ENCODE data around the gene DLGAP4.

DNA sequence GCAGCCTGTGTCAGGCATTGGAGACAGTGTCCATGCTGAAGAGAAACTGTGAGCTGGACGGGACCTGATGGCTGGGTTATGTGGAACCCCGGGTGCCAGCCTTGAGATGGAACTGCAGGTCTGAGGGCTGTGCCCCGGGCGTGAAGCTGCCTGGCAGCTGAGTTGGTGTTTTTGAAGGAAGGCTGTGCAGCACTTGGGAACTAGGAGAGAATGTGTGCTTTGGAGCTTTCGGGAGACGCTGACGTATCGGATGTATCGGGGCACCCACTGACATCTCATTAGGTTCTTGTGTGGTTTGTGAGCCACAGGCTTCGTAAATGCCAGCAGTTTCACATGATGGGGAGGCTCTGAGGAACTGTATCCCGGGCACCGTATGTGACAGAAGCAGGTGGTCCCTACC is 2.2 kb downstream of the DLGAP4 start:
- TF ChIP-seq EZH2 (IDR thresholded peaks at IDR 0.05; ENCODE audit: insufficient read depth, poor library complexity, severe bottlenecking) (no peak), EZH2phosphoT487 (IDR thresholded peaks at IDR 0.05; ENCODE audit: insufficient read depth, low read depth) (no peak)
